Thymus (tissue), 11 donors: ENCODE measurements around the gene FGF12. TPM values are rescaled to one million over a fixed set of nuclear protein-coding genes. Genes with fewer than 3 reads are reported as not detected.

Experiments used
- DNase-seq, 9 donors: peaks; one replicate each; pipeline ENCODE4 v3.0.0-alpha.2; 2013; ENCODE audit warnings: low spot score in 9 of 9, low read depth in 6 of 9, missing footprints in 1 of 9
- H3K27ac ChIP-seq, 2 donors: one replicate each; pipeline ENCODE4 v1.5.1; 2013; ENCODE audit warnings: control low read depth in 1 of 2, low read depth in 1 of 2, low read length in 1 of 2, mild to moderate bottlenecking in 1 of 2, moderate library complexity in 1 of 2
- H3K27me3 ChIP-seq, 2 donors: one replicate each; pipeline ENCODE4 v1.5.1; 2013; ENCODE audit warnings: low read length in 1 of 2; ENCODE audit not compliant: control insufficient read depth in 2 of 2, insufficient read depth in 1 of 2
- H3K36me3 ChIP-seq, 2 donors: one replicate each; pipeline ENCODE4 v1.5.1; 2013; ENCODE audit warnings: low read length in 1 of 2, mild to moderate bottlenecking in 1 of 2, moderate library complexity in 1 of 2; ENCODE audit not compliant: control insufficient read depth in 2 of 2, insufficient read depth in 2 of 2
- H3K4me1 ChIP-seq, 2 donors: one replicate each; pipeline ENCODE4 v1.5.1; 2013; ENCODE audit warnings: low read length in 2 of 2; ENCODE audit not compliant: control insufficient read depth in 2 of 2, insufficient read depth in 2 of 2
- H3K4me3 ChIP-seq, 2 donors: one replicate each; pipeline ENCODE4 v1.5.1; 2013; ENCODE audit warnings: low read length in 2 of 2, control low read depth in 1 of 2, mild to moderate bottlenecking in 1 of 2
- H3K9me3 ChIP-seq, 2 donors: one replicate each; pipeline ENCODE4 v1.5.1; 2013; ENCODE audit warnings: low read length in 1 of 2, mild to moderate bottlenecking in 1 of 2; ENCODE audit not compliant: control insufficient read depth in 2 of 2, insufficient read depth in 1 of 2
- WGBS: extraction: QIAGEN DNeasy Blood & Tissue Kit; methylation state at CpG from one replicate; pipeline ENCODE4 v1.1.7; 2013; 5-methylcytosine and 5-hydroxymethylcytosine counted together
- polyA plus RNA-seq: library from polyadenylated mRNA; stranded (reverse); fragments of 200-250 nt; gene quantifications from one replicate; pipeline ENCODE4 v1.2.3, GENCODE V29; 2013
- total RNA-seq: library from RNA; stranded (reverse); fragments of 120-200 nt; gene quantifications from one replicate; pipeline ENCODE4 v1.2.4, GENCODE V29; 2013
- donor health status: healthy.

FGF12 gene
- total and polyA plus RNA-seq, 2 donors, result 0.19 to 1.1 TPM

- no peak overlapping the region for H3K27ac ChIP-seq
- 4% methylated on average over 50 of the region's 50 CpGs for WGBS
- DNase-seq, result no peak
- no peaks in the 10 kb centered on the region for H3K4me1 ChIP-seq
- no peaks in the 10 kb centered on the region for H3K36me3 ChIP-seq
- peaks cover 35 to 58% of the 10 kb centered on the region in 2 donors for H3K27me3 ChIP-seq
- no peaks in the 10 kb centered on the region for H3K9me3 ChIP-seq
- H3K4me3 ChIP-seq, result no peak overlapping the region
Observed at GRCh38 chr3:192408007-192408646, 319.2 kb downstream of the FGF12 start.

- H3K9me3 ChIP-seq, result no peaks in the 10 kb centered on the region
- no peaks in the 10 kb centered on the region for H3K4me1 ChIP-seq
- H3K27ac ChIP-seq, result no peak overlapping the region
- WGBS, result 96% methylated on average over 3 of the region's 3 CpGs
- H3K36me3 ChIP-seq, result no peaks in the 10 kb centered on the region
- H3K4me3 ChIP-seq, result no peak overlapping the region
- no peaks in the 10 kb centered on the region for H3K27me3 ChIP-seq
- DNase-seq, result no peak
Observed at GRCh38 chr3:192399767-192400166, 327.6 kb downstream of the FGF12 start.

GRCh38 chr3:192397012-192397411 is 330.3 kb downstream of the FGF12 start:
- WGBS, result 94% methylated on average over 3 of the region's 3 CpGs
- no peak overlapping the region for H3K27ac ChIP-seq
- DNase-seq, result no peak
- no peak overlapping the region for H3K4me3 ChIP-seq
- no peaks in the 10 kb centered on the region for H3K4me1 ChIP-seq
- H3K27me3 ChIP-seq, result no peaks in the 10 kb centered on the region
- no peaks in the 10 kb centered on the region for H3K9me3 ChIP-seq
- H3K36me3 ChIP-seq, result no peaks in the 10 kb centered on the region

GRCh38 chr3:192395506-192395905 is 331.8 kb downstream of the FGF12 start:
- Histone ChIP-seq H3K27ac (no peak overlapping the region), H3K36me3 (no peaks in the 10 kb centered on the region), H3K4me3 (no peak overlapping the region), H3K4me1 (no peaks in the 10 kb centered on the region), H3K27me3 (no peaks in the 10 kb centered on the region), H3K9me3 (no peaks in the 10 kb centered on the region)
- WGBS, result 92% methylated on average over 5 of the region's 5 CpGs
- no peak for DNase-seq

- no peak overlapping the region for H3K27ac ChIP-seq
- no peaks in the 10 kb centered on the region for H3K9me3 ChIP-seq
- no peak overlapping the region for H3K4me3 ChIP-seq
- DNase-seq, result no peak
- H3K36me3 ChIP-seq, result no peaks in the 10 kb centered on the region
- WGBS, result 84% methylated on average over 4 of the region's 4 CpGs
- no peaks in the 10 kb centered on the region for H3K4me1 ChIP-seq
- no peaks in the 10 kb centered on the region for H3K27me3 ChIP-seq
Observed at GRCh38 chr3:192392986-192393385, 334.4 kb downstream of the FGF12 start.

GRCh38 chr3:192382861-192383260 is 344.5 kb downstream of the FGF12 start:
- H3K9me3 ChIP-seq, result no peaks in the 10 kb centered on the region
- 19% methylated on average over 2 of the region's 2 CpGs for WGBS
- no peak overlapping the region for H3K27ac ChIP-seq
- no peaks in the 10 kb centered on the region for H3K36me3 ChIP-seq
- no peak overlapping the region for H3K4me3 ChIP-seq
- no peak for DNase-seq
- no peaks in the 10 kb centered on the region for H3K27me3 ChIP-seq
- no peaks in the 10 kb centered on the region for H3K4me1 ChIP-seq

GRCh38 chr3:192373586-192373985 is 353.8 kb downstream of the FGF12 start:
- Histone ChIP-seq H3K27ac (no peak overlapping the region), H3K4me1 (no peaks in the 10 kb centered on the region), H3K9me3 (no peaks in the 10 kb centered on the region), H3K4me3 (no peak overlapping the region), H3K36me3 (no peaks in the 10 kb centered on the region), H3K27me3 (no peaks in the 10 kb centered on the region)
- 93% methylated on average over 2 of the region's 2 CpGs for WGBS
- no peak for DNase-seq

- no peak overlapping the region for H3K27ac ChIP-seq
- no peak overlapping the region for H3K4me3 ChIP-seq
- H3K9me3 ChIP-seq, result no peaks in the 10 kb centered on the region
- H3K27me3 ChIP-seq, result no peaks in the 10 kb centered on the region
- WGBS, result 87% methylated on average over 6 of the region's 6 CpGs
- H3K36me3 ChIP-seq, result no peaks in the 10 kb centered on the region
- H3K4me1 ChIP-seq, result no peaks in the 10 kb centered on the region
- DNase-seq, result no peak
Observed at GRCh38 chr3:192373032-192373431, 354.3 kb downstream of the FGF12 start.

- H3K4me3 ChIP-seq, result no peak overlapping the region
- no peak for DNase-seq
- no peak overlapping the region for H3K27ac ChIP-seq
- H3K27me3 ChIP-seq, result no peaks in the 10 kb centered on the region
- H3K4me1 ChIP-seq, result no peaks in the 10 kb centered on the region
- no peaks in the 10 kb centered on the region for H3K36me3 ChIP-seq
- 87% methylated on average over 4 of the region's 4 CpGs for WGBS
- H3K9me3 ChIP-seq, result no peaks in the 10 kb centered on the region
Observed at GRCh38 chr3:192372616-192373015, 354.7 kb downstream of the FGF12 start.
